Lower leg skin (tissue), 4 donors: ENCODE measurements around the gene AHRR. TPM values are rescaled to one million over a fixed set of nuclear protein-coding genes. Genes with fewer than 3 reads are reported as not detected.
"Not testable (repeated sequence)": the region's sequence is repeated elsewhere in the genome, so short reads cannot be mapped to it uniquely, and the experiment has no call there.

Source experiments
- DNase-seq, 2 donors: peaks; one replicate each; pipeline ENCODE4 v3.0.0-alpha.2; 2019; ENCODE audit warnings: low spot score in 2 of 2
- H3K4me3 ChIP-seq: fragments of 200-600 bp; sonication (generic); 2 replicates; pipeline ENCODE4 v1.5.1; 2017; ENCODE audit warnings: mild to moderate bottlenecking, low read depth; ENCODE audit not compliant: poor library complexity, severe bottlenecking
- CTCF ChIP-seq, 3 donors: fragments of 450-650 bp; IDR thresholded peaks; one replicate each; pipeline ENCODE4 v1.5.1; 2016; ENCODE audit warnings: antibody characterized with exemption in 3 of 3, mild to moderate bottlenecking in 3 of 3, moderate library complexity in 2 of 3
- POLR2A ChIP-seq, 2 donors: fragments of 450-650 bp; IDR thresholded peaks; one replicate each; pipeline ENCODE4 v1.6.1; 2016 to 2017; ENCODE audit warnings: antibody characterized with exemption in 2 of 2, mild to moderate bottlenecking in 1 of 2, moderate library complexity in 1 of 2
- WGBS, 2 donors: methylation state at CpG; one replicate each; pipeline ENCODE4 v1.1.5; 2018; 5-methylcytosine and 5-hydroxymethylcytosine counted together
- intact Hi-C: fragments of 100-400 bp; cut with DNase I; formaldehyde crosslinking; loops from one replicate; pipeline ENCODE4 v1.15.0; 2023; ENCODE audit warnings: low total_unique reads
- total RNA-seq, 4 donors: library from RNA; depleted of rRNA; stranded (reverse); fragments of >200 nt; gene quantifications; one replicate each; pipeline ENCODE4 v1.1.0, GENCODE V29; 2016

Gene AHRR
- total RNA-seq, 4 donors from 2014 or later = 3.6 to 19.6 (median 6.0) TPM

DNA sequence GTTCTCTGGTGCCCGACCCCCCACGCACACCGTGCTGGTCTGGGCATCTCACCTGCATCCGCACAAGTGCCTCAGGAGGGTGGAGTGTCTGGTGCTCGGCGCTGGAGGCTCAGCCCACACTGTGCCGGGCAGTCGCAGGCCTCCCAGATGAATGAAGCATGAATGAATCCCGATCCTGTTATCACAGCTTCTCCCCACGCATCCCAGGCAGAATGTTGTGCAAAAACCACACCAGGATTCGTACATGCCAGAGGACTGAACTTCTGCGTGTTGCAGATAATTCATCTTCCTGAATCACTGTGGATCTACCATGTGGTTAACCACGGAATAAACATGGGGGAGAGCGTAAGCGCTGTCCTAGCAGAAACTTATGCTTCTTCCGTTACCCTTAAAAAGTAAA lies 24.6 kb upstream of the AHRR start:
- DNase-seq, intact Hi-C loops, H3K4me3 ChIP-seq: not testable (repeated sequence)
- 78 to 79% methylated on average over 12 to 16 of the region's 16 CpGs for WGBS, 2 donors

GRCh38 chr5:297448-297847 lies 24.1 kb upstream of the AHRR start:
- DNase-seq, H3K4me3 ChIP-seq, intact Hi-C loops: not testable (repeated sequence)
- 78 to 82% methylated on average over 6 of the region's 6 CpGs for WGBS, 2 donors

DNA sequence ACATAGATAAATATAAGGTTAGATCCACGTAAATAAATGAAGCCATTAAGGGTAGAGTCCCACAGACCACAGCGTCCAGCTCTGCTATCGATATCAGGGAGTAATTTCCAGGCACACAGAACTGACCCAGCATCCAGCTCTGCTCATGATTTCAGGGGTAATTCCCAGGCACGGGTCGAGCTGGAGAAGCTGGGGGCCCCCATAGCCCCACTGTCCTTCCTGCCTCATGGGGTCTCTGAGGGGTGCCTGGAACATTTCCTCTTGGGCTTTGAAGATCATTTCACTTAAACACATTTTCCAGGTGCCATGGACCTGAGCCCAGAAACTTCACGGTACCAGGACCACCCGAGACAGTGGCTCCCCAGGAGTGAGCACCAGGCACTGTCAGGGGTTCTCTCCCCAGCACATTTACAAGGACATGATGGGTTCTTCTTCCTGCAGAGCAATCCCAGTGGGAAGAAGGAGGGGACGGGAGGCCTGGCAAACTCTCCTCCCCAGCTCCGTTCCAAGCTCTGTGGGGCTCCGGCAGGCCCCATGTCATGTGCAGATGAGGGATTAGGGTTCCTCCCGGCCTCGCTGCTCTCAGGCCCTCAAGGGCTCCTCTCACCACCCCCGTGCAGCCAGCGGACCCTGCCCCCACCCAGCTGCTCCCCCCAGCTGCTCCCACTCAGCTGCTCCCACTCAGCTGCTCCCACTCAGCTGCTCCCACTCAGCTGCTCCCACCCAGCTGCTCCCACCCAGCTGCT lies 23.4 kb upstream of the AHRR start:
- DNase-seq, intact Hi-C loops, H3K4me3 ChIP-seq: not testable (repeated sequence)
- WGBS, 2 donors = 77 to 79% methylated on average over 14 of the region's 14 CpGs

- no peak for TF ChIP-seq POLR2A (IDR thresholded peaks at IDR 0.05)
- no peak for TF ChIP-seq CTCF (IDR thresholded peaks at IDR 0.05)
- WGBS, 2 donors = 67 to 100% methylated on average over 1 of the region's 2 CpGs
- no peak overlapping the region for H3K4me3 ChIP-seq
- no peak for DNase-seq
- intact Hi-C loops = no loop called here
These were observed 22.8 kb upstream of the AHRR start for GRCh38 chr5:298737-299125.

GRCh38 chr5:299921-300320 lies 21.6 kb upstream of the AHRR start:
- WGBS, 2 donors = 56 to 58% methylated on average over 2 to 3 of the region's 5 CpGs
- DNase-seq, intact Hi-C loops, H3K4me3 ChIP-seq: not testable (repeated sequence)

GRCh38 chr5:300691-301435 lies 20.7 kb upstream of the AHRR start:
- intact Hi-C loops, H3K4me3 ChIP-seq, DNase-seq: not testable (repeated sequence)
- 93% methylated on average over 21 of the region's 21 CpGs for WGBS, 2 donors

- DNase-seq, H3K4me3 ChIP-seq, intact Hi-C loops: not testable (repeated sequence)
- 53 to 80% methylated on average over 8 of the region's 8 CpGs for WGBS, 2 donors
These were observed 19.1 kb upstream of the AHRR start for GRCh38 chr5:302416-302815.

DNA sequence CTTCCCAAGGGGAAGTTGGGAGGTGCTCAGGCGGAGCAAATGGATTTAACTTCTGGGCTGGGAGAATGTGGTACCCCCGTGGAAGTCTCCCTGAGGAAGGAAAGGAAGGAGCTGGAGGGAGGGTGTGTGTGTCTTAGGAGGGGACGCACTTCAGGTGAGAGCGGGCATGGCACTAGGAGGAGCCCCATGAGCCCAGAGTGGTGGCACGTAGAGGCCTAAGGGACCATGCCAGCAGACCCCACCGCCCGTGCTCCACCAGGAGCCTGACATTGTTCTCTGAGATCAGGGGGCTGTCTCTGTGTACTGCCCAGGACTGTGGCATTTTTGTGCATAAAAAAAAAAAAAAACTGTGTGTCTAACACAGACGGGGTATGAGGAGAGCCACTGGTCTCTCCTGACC lies 18.5 kb upstream of the AHRR start:
- H3K4me3 ChIP-seq = no peak overlapping the region
- no peak for TF ChIP-seq POLR2A (IDR thresholded peaks at IDR 0.05)
- no peak for TF ChIP-seq CTCF (IDR thresholded peaks at IDR 0.05)
- 82 to 83% methylated on average over 8 of the region's 8 CpGs for WGBS, 2 donors
- intact Hi-C loops = no loop called here
- DNase-seq = no peak

DNA sequence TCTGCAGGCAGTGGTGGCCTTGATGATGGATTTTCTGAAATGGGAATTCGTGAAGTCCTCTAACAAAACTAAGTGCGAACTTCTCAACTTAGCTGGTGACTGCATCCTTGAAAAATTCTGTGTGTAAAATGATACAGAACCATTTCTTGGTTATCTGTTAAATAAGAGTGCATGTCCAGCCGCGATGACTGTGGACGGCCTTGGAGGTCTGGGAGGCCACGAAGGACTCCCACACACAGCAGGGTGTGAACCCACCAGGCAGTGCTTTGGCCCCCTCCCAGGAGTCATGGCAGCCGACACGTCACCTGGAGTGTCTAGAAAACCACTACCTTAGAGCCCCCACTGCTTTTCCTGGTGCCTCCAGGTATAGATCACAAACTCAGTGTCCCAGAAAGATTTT lies 17.8 kb upstream of the AHRR start:
- WGBS, 2 donors = 94 to 96% methylated on average over 8 of the region's 8 CpGs
- intact Hi-C loops, H3K4me3 ChIP-seq, DNase-seq: not testable (repeated sequence)
